HEK293 (cell line): ENCODE data around the gene PDE9A.

Source experiments
- CTCF ChIA-PET: fragments of 350-600 bp; formaldehyde crosslinking; extraction: SDS; loops from one replicate; lab custom pipeline; 2021; ENCODE audit warnings: antibody characterized with exemption; lab: Yijun Ruan, JAX
- POLR2A ChIA-PET: fragments of 300-600 bp; formaldehyde crosslinking; extraction: SDS; loops from one replicate; lab custom pipeline; 2020; ENCODE audit warnings: antibody characterized with exemption, inconsistent platforms; lab: Yijun Ruan, JAX
- H3K27ac ChIP-seq: fragments of 200-500 bp; sonication (Bioruptor generic); 2 replicates; pipeline ENCODE4 v1.5.1; 2014; ENCODE audit warnings: low read depth, low read length, control low read depth, inconsistent platforms; ENCODE audit errors: extremely low read depth
- H3K36me3 ChIP-seq, 2 experiments: fragments of 200-500 bp in 1 of 2; sonication (Bioruptor generic) in 1 of 2; 1 replicate in 1 of 2; 2 replicates in 1 of 2; pipeline ENCODE4 v1.5.1; 2014 to 2017; ENCODE audit warnings: inconsistent platforms in 2 of 2, low read length in 2 of 2; ENCODE audit not compliant: control insufficient read depth in 2 of 2, insufficient read depth in 1 of 2
- H3K4me1 ChIP-seq: fragments of 200-500 bp; sonication (Bioruptor generic); 2 replicates; pipeline ENCODE4 v1.5.1; 2014; ENCODE audit warnings: mild to moderate bottlenecking, low read length, inconsistent platforms; ENCODE audit not compliant: control insufficient read depth, insufficient read depth
- H3K4me3 ChIP-seq: 2 replicates; pipeline ENCODE4 v1.5.1; 2011; ENCODE audit warnings: low read depth, mild to moderate bottlenecking, control low read depth, low read length, moderate library complexity
- H3K9me3 ChIP-seq: fragments of 200-500 bp; sonication (Bioruptor generic); 2 replicates; pipeline ENCODE4 v1.5.1; 2014; ENCODE audit warnings: low read depth, low read length, inconsistent platforms; ENCODE audit not compliant: control insufficient read depth, insufficient read depth
- FEZF1 ChIP-seq: fragments of 450-650 bp; formaldehyde crosslinking; IDR thresholded peaks from 2 replicates; pipeline ENCODE4 v1.5.1; 2016; ENCODE audit warnings: missing biosample characterization, missing genetic modification characterization
- GLIS1 ChIP-seq: fragments of 450-650 bp; formaldehyde crosslinking; IDR thresholded peaks from 2 replicates; pipeline ENCODE4 v1.5.1; 2016; ENCODE audit warnings: missing biosample characterization, missing genetic modification characterization
- GLIS2 ChIP-seq: fragments of 450-650 bp; formaldehyde crosslinking; IDR thresholded peaks from 2 replicates; pipeline ENCODE4 v1.5.1; 2016; ENCODE audit warnings: missing biosample characterization, missing genetic modification characterization
- KLF1 ChIP-seq: fragments of 450-650 bp; formaldehyde crosslinking; IDR thresholded peaks from 2 replicates; pipeline ENCODE4 v1.5.1; 2016; ENCODE audit warnings: missing biosample characterization, missing genetic modification characterization
- KLF7 ChIP-seq: fragments of 450-650 bp; formaldehyde crosslinking; IDR thresholded peaks from 2 replicates; pipeline ENCODE4 v1.5.1; 2016; ENCODE audit warnings: missing biosample characterization, missing genetic modification characterization, borderline replicate concordance
- OSR2 ChIP-seq: fragments of 450-650 bp; formaldehyde crosslinking; IDR thresholded peaks from 2 replicates; pipeline ENCODE4 v1.5.1; 2016; ENCODE audit warnings: missing biosample characterization, missing genetic modification characterization
- ZBTB21 ChIP-seq: fragments of 450-650 bp; formaldehyde crosslinking; IDR thresholded peaks from 2 replicates; pipeline ENCODE4 v1.5.1; 2017; ENCODE audit warnings: missing biosample characterization, missing genetic modification characterization
- ZBTB7A ChIP-seq: fragments of 450-650 bp; formaldehyde crosslinking; IDR thresholded peaks from 2 replicates; pipeline ENCODE4 v1.5.1; 2016; ENCODE audit warnings: low read depth, missing biosample characterization, missing genetic modification characterization
- ZBTB8A ChIP-seq: fragments of 450-650 bp; formaldehyde crosslinking; IDR thresholded peaks from 2 replicates; pipeline ENCODE4 v1.5.1; 2016; ENCODE audit warnings: missing biosample characterization, missing genetic modification characterization
- ZFP3 ChIP-seq: fragments of 450-650 bp; formaldehyde crosslinking; IDR thresholded peaks from 2 replicates; pipeline ENCODE4 v1.5.1; 2016; ENCODE audit warnings: low read depth, missing biosample characterization, missing genetic modification characterization
- ZNF138 ChIP-seq: fragments of 450-650 bp; formaldehyde crosslinking; IDR thresholded peaks from 2 replicates; pipeline ENCODE4 v1.5.1; 2016; ENCODE audit warnings: missing biosample characterization, missing genetic modification characterization, borderline replicate concordance
- ZNF146 ChIP-seq: fragments of 450-650 bp; formaldehyde crosslinking; IDR thresholded peaks from 2 replicates; pipeline ENCODE4 v1.5.1; 2016; ENCODE audit warnings: missing biosample characterization, missing genetic modification characterization
- ZNF157 ChIP-seq: fragments of 450-650 bp; formaldehyde crosslinking; IDR thresholded peaks from 2 replicates; pipeline ENCODE4 v1.5.1; 2016; ENCODE audit warnings: missing biosample characterization, missing genetic modification characterization
- ZNF2 ChIP-seq: fragments of 450-650 bp; formaldehyde crosslinking; IDR thresholded peaks from 2 replicates; pipeline ENCODE4 v1.5.1; 2016; ENCODE audit warnings: missing biosample characterization, missing genetic modification characterization
- ZNF311 ChIP-seq: fragments of 450-650 bp; formaldehyde crosslinking; IDR thresholded peaks from 2 replicates; pipeline ENCODE4 v1.5.1; 2017; ENCODE audit warnings: missing biosample characterization, missing genetic modification characterization, borderline replicate concordance
- ZNF366 ChIP-seq: fragments of 450-650 bp; formaldehyde crosslinking; conservative IDR thresholded peaks from 2 replicates; pipeline ENCODE4 v1.5.1; 2016; ENCODE audit warnings: missing biosample characterization, missing genetic modification characterization
- ZNF48 ChIP-seq: fragments of 450-650 bp; formaldehyde crosslinking; IDR thresholded peaks from 2 replicates; pipeline ENCODE4 v1.5.1; 2016; ENCODE audit warnings: missing biosample characterization, missing genetic modification characterization
- ZNF530 ChIP-seq: fragments of 450-650 bp; formaldehyde crosslinking; IDR thresholded peaks from 2 replicates; pipeline ENCODE4 v1.5.1; 2016; ENCODE audit warnings: low read depth, missing biosample characterization, missing genetic modification characterization
- ZNF585B ChIP-seq: fragments of 450-650 bp; formaldehyde crosslinking; IDR thresholded peaks from 2 replicates; pipeline ENCODE4 v1.5.1; 2016; ENCODE audit warnings: missing biosample characterization, missing genetic modification characterization
- ZNF629 ChIP-seq: fragments of 450-650 bp; formaldehyde crosslinking; IDR thresholded peaks from 2 replicates; pipeline ENCODE4 v1.5.1; 2017; ENCODE audit warnings: missing biosample characterization, missing genetic modification characterization
- ZNF792 ChIP-seq: fragments of 450-650 bp; formaldehyde crosslinking; IDR thresholded peaks from 2 replicates; pipeline ENCODE4 v1.5.1; 2016; ENCODE audit warnings: missing biosample characterization, missing genetic modification characterization
- ZNF830 ChIP-seq: fragments of 450-650 bp; IDR thresholded peaks from 2 replicates; pipeline ENCODE4 v1.5.0; 2018; ENCODE audit warnings: missing biosample characterization, missing genetic modification characterization, low read depth, mild to moderate bottlenecking, moderate library complexity
- ZXDB ChIP-seq: fragments of 450-650 bp; formaldehyde crosslinking; IDR thresholded peaks from 2 replicates; pipeline ENCODE4 v1.5.1; 2016; ENCODE audit warnings: missing biosample characterization, missing genetic modification characterization
- TF ChIP-seq, protein P1 (sequence below): fragments of 450-650 bp; formaldehyde crosslinking; IDR thresholded peaks from 2 replicates; pipeline ENCODE4 v1.5.1; 2017; ENCODE audit warnings: missing biosample characterization, missing genetic modification characterization
- TF ChIP-seq, protein P2 (sequence below): fragments of 450-650 bp; formaldehyde crosslinking; IDR thresholded peaks from 2 replicates; pipeline ENCODE4 v1.5.1; 2016; ENCODE audit warnings: missing biosample characterization, missing genetic modification characterization
- TF ChIP-seq, protein P3 (sequence below): fragments of 450-650 bp; formaldehyde crosslinking; conservative IDR thresholded peaks from 2 replicates; pipeline ENCODE4 v1.5.1; 2016; ENCODE audit warnings: low read depth, missing biosample characterization, missing genetic modification characterization
- TF ChIP-seq, protein P4 (sequence below): fragments of 450-650 bp; formaldehyde crosslinking; IDR thresholded peaks from 2 replicates; pipeline ENCODE4 v1.5.1; 2016; ENCODE audit warnings: missing biosample characterization, missing genetic modification characterization
- TF ChIP-seq, protein P5 (sequence below): IDR thresholded peaks from 2 replicates; pipeline ENCODE4 v1.6.1; 2011; ENCODE audit warnings: mild to moderate bottlenecking, low read depth, low read length, borderline replicate concordance

PDE9A gene

DNA sequence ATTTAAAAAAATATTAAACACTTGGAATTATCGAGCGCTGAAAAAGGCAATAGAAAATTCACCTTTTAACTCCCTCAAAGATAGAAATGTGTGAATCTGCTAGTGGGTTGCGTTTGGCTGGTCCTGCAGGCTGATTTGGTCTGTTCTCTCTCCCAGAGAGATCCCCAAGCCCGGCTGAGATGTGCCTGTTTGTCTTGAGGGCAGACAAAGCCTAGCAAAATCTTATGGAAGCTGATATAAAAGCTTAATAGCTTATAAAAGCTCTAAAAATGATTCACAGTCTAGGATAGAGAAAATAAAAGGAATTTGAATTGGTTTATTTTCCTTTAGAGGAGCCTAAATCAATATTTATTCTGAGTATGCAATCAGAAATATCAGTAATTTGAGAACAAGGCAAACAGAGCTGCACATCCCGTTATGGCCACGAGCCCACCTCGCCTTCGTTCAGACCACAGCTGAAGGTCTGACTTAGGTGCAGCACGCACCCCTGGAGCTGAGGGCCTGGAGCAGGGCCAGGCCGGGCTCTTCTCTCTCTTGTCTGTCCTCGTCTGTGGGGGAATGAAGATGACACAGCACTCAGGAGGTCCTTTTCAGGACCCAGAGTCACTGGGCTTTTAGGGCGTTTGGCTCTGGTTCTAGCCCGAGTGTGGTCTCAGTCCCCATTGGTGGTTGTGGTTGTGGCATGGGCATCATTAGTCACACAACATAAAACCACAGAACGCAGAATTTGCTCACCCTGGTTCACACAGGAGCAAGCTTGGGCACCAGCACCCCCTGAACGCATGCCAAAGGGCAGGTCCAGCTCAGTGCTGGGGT lies 18.6 kb downstream of the PDE9A start:
- Histone ChIP-seq H3K27ac (no peak overlapping the region; the same call in 1 of the 2 replicates), H3K9me3 (no peaks in the 10 kb centered on the region), H3K36me3 (peaks cover 7 to 11% of the 10 kb centered on the region in 2 experiments; a peak in 2 of 3 replicates), H3K4me3 (no peak overlapping the region), H3K4me1 (peaks cover 43% of the 10 kb centered on the region)
- ChIA-PET CTCF (interaction anchor here (0.8 to 1.1 kb wide), 2 partner anchors 79 to 146 kb away, joined by 3 to 4 read pairs; no protein-coding TSS in a partner anchor), POLR2A (no interaction called here)
- TF ChIP-seq ZNF830 (tag by site-specific recombination) (no peak), ZXDB (peak; percentile 44), KLF1 (tag by site-specific recombination) (peak; percentile 27; the same call in 1 of the 2 replicates), ZNF157 (tag by site-specific recombination) (no peak), FEZF1 (no peak), KLF7 (no peak), ZNF2 (tag by site-specific recombination) (no peak), ZNF629 (tag by site-specific recombination) (no peak), ZNF792 (tag by site-specific recombination) (no peak), ZNF311 (no peak), GLIS1 (tag by site-specific recombination) (peak; percentile 96), ZNF138 (tag by site-specific recombination) (no peak), OSR2 (tag by site-specific recombination) (peak; percentile 88), ZBTB7A (no peak), GLIS2 (tag by site-specific recombination) (no peak), ZNF366 (tag by site-specific recombination) (no peak), ZNF585B (peak; percentile 72), ZFP3 (no peak), ZBTB21 (tag by site-specific recombination) (no peak), ZNF48 (tag by site-specific recombination) (no peak), ZNF146 (no peak), ZNF530 (tag by site-specific recombination) (no peak), ZBTB8A (tag by site-specific recombination) (peak; percentile 84)
- TF ChIP-seq, protein P1, sequence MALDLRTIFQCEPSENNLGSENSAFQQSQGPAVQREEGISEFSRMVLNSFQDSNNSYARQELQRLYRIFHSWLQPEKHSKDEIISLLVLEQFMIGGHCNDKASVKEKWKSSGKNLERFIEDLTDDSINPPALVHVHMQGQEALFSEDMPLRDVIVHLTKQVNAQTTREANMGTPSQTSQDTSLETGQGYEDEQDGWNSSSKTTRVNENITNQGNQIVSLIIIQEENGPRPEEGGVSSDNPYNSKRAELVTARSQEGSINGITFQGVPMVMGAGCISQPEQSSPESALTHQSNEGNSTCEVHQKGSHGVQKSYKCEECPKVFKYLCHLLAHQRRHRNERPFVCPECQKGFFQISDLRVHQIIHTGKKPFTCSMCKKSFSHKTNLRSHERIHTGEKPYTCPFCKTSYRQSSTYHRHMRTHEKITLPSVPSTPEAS (tag by site-specific recombination): no peak
- TF ChIP-seq, protein P2, sequence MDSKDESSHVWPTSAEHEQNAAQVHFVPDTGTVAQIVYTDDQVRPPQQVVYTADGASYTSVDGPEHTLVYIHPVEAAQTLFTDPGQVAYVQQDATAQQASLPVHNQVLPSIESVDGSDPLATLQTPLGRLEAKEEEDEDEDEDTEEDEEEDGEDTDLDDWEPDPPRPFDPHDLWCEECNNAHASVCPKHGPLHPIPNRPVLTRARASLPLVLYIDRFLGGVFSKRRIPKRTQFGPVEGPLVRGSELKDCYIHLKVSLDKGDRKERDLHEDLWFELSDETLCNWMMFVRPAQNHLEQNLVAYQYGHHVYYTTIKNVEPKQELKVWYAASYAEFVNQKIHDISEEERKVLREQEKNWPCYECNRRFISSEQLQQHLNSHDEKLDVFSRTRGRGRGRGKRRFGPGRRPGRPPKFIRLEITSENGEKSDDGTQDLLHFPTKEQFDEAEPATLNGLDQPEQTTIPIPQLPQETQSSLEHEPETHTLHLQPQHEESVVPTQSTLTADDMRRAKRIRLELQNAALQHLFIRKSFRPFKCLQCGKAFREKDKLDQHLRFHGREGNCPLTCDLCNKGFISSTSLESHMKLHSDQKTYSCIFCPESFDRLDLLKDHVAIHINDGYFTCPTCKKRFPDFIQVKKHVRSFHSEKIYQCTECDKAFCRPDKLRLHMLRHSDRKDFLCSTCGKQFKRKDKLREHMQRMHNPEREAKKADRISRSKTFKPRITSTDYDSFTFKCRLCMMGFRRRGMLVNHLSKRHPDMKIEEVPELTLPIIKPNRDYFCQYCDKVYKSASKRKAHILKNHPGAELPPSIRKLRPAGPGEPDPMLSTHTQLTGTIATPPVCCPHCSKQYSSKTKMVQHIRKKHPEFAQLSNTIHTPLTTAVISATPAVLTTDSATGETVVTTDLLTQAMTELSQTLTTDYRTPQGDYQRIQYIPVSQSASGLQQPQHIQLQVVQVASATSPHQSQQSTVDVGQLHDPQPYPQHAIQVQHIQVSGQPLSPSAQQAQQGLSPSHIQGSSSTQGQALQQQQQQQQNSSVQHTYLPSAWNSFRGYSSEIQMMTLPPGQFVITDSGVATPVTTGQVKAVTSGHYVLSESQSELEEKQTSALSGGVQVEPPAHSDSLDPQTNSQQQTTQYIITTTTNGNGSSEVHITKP: peak; percentile 15; the same call in 1 of the 2 replicates
- TF ChIP-seq, protein P3, sequence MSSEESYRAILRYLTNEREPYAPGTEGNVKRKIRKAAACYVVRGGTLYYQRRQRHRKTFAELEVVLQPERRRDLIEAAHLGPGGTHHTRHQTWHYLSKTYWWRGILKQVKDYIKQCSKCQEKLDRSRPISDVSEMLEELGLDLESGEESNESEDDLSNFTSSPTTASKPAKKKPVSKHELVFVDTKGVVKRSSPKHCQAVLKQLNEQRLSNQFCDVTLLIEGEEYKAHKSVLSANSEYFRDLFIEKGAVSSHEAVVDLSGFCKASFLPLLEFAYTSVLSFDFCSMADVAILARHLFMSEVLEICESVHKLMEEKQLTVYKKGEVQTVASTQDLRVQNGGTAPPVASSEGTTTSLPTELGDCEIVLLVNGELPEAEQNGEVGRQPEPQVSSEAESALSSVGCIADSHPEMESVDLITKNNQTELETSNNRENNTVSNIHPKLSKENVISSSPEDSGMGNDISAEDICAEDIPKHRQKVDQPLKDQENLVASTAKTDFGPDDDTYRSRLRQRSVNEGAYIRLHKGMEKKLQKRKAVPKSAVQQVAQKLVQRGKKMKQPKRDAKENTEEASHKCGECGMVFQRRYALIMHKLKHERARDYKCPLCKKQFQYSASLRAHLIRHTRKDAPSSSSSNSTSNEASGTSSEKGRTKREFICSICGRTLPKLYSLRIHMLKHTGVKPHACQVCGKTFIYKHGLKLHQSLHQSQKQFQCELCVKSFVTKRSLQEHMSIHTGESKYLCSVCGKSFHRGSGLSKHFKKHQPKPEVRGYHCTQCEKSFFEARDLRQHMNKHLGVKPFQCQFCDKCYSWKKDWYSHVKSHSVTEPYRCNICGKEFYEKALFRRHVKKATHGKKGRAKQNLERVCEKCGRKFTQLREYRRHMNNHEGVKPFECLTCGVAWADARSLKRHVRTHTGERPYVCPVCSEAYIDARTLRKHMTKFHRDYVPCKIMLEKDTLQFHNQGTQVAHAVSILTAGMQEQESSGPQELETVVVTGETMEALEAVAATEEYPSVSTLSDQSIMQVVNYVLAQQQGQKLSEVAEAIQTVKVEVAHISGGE (tag by site-specific recombination): no peak
- TF ChIP-seq, protein P4, sequence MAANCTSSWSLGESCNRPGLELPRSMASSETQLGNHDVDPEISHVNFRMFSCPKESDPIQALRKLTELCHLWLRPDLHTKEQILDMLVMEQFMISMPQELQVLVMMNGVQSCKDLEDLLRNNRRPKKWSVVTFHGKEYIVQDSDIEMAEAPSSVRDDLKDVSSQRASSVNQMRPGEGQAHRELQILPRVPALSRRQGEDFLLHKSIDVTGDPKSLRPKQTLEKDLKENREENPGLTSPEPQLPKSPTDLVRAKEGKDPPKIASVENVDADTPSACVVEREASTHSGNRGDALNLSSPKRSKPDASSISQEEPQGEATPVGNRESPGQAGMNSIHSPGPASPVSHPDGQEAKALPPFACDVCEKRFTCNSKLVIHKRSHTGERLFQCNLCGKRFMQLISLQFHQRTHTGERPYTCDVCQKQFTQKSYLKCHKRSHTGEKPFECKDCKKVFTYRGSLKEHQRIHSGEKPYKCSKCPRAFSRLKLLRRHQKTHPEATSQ (tag by site-specific recombination): no peak
- TF ChIP-seq, protein P5, sequence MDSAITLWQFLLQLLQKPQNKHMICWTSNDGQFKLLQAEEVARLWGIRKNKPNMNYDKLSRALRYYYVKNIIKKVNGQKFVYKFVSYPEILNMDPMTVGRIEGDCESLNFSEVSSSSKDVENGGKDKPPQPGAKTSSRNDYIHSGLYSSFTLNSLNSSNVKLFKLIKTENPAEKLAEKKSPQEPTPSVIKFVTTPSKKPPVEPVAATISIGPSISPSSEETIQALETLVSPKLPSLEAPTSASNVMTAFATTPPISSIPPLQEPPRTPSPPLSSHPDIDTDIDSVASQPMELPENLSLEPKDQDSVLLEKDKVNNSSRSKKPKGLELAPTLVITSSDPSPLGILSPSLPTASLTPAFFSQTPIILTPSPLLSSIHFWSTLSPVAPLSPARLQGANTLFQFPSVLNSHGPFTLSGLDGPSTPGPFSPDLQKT: no peak
